Measurements from ENCODE around the gene P2RY12.

P2RY12 gene

DNA sequence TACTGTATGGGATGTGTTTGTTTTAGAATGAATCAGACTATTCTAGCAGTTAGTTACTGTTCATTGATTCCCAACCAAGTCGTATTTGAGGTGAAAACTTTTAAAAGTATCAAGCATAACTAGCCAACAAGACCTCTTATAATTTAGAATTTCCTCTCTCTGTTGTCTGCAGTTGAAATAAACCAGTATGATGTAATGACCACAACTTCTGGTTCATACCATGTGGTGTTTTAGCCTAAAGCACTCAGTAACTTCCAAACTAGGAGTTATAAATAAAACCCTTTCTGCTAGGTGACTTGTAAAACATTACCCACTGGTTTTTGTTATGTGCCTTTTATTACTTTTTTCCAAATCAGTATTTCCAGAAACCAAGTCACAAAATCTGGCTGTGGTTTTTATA is 19.8 kb upstream of the P2RY12 start:
- TF ChIP-seq, protein P1, sequence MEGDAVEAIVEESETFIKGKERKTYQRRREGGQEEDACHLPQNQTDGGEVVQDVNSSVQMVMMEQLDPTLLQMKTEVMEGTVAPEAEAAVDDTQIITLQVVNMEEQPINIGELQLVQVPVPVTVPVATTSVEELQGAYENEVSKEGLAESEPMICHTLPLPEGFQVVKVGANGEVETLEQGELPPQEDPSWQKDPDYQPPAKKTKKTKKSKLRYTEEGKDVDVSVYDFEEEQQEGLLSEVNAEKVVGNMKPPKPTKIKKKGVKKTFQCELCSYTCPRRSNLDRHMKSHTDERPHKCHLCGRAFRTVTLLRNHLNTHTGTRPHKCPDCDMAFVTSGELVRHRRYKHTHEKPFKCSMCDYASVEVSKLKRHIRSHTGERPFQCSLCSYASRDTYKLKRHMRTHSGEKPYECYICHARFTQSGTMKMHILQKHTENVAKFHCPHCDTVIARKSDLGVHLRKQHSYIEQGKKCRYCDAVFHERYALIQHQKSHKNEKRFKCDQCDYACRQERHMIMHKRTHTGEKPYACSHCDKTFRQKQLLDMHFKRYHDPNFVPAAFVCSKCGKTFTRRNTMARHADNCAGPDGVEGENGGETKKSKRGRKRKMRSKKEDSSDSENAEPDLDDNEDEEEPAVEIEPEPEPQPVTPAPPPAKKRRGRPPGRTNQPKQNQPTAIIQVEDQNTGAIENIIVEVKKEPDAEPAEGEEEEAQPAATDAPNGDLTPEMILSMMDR (IDR thresholded peaks at IDR 0.05; ENCODE audit: low read depth, low read length), result no peak
- no peak for DNase-seq (ENCODE audit: extremely low read depth, low read depth)

DNA sequence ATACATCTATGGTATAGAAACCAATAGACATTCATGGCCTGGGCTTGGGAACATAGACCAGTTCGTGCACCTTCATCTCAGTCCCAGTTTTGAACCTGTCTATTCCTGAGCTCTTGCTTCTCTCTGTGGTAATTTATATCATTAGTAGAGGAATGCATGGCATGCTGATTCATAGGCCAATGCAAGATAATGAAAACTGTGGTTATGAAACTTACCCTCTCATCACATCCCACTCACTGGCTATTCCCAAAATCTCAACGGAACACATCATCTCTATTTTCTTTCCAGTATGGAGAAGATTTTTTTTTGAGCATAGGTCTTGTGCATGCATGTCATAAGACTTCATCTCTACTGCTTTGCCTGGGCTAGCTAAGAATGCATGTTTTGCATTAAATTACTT is 18.7 kb upstream of the P2RY12 start:
- DNase-seq (ENCODE audit: extremely low read depth, low read depth), result peak; percentile 20
- TF ChIP-seq, protein P1 (IDR thresholded peaks at IDR 0.05; ENCODE audit: low read depth, low read length), result no peak

DNA sequence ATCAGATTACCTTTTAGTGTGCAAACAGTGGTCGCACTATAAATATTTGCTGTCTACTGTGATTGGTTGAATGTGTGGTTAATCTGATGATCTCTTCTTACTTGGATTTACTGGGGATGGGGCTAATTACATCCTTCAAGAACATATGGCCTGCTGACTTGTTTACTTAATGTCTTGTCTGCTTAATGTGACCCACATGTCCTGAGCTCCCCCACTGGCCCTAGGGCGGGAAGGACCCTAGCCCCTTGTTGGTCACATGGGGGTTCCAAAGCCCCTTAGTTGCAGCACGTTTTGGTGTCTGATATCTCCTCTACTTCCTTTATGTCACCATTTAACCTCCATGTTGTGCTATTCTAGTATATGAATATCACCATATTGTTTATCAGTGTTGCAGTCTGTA is 17.8 kb upstream of the P2RY12 start:
- no peak for DNase-seq (ENCODE audit: extremely low read depth, low read depth)
- TF ChIP-seq, protein P1 (IDR thresholded peaks at IDR 0.05; ENCODE audit: low read depth, low read length), result no peak

DNA sequence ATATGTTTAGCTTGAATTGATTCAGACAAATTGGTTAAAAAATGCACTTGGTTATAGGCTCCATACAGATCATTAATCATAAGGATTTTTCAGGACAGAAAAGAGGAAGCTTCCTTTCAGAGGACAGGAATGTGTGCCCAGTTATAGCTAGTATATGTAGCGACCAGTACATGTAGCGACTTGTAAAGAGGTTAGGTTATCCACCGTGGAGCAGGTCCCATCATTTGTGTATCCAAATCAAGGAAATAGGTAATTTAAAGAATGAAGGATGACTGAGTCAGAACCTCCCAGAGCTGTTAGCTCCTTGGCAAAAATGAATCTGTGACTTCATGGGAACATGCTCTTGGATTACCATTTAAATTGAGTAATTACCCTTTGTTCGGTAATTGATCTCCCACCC is 15.8 kb upstream of the P2RY12 start:
- DNase-seq (ENCODE audit: extremely low read depth, low read depth), result no peak
- TF ChIP-seq, protein P1 (IDR thresholded peaks at IDR 0.05; ENCODE audit: low read depth, low read length), result no peak

DNA sequence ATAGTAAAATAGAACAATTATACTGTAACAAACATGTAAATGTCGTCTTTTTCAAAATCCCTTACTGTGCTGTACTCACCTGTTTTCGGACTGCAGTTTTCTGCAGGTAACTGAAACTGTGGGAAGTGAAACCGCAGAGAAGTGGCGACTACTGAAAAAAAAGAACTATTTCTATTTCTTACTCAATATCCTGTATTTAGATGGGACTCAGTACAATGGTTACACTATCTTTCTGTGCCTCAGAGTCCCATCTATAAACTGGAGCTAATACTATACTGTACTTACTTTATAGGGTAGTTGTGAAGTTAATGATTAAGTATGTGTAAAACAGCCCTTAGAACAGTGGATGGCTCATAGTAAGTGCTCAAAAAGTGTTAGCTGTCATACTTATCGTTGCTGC is 14.3 kb upstream of the P2RY12 start:
- TF ChIP-seq, protein P1 (IDR thresholded peaks at IDR 0.05; ENCODE audit: low read depth, low read length), result no peak

DNA sequence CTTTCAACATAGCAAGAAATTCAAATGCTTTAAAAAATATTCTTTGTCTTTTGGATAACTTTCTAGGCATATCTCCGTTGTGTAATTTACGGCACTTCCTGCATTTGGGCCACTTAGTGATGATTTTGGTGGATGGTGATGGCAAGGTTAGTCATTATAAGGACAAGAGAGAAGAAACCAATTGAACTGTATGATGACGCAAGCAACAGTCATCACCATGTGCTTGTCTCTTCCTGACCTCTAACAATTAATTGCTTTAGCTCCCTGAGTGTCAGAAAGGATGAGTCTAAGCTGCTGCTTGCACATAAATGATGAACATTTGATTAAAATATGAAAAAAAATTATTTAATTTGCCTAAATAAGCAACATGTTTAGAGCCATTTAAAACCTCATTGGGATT is 11.3 kb upstream of the P2RY12 start:
- TF ChIP-seq, protein P1 (IDR thresholded peaks at IDR 0.05; ENCODE audit: low read depth, low read length), result no peak
- no peak for DNase-seq (ENCODE audit: extremely low read depth, low read depth)

More for the DNA sequence above, 14.3 kb upstream of the P2RY12 start:
- no peak for DNase-seq (ENCODE audit: extremely low read depth, low read depth)

DNA sequence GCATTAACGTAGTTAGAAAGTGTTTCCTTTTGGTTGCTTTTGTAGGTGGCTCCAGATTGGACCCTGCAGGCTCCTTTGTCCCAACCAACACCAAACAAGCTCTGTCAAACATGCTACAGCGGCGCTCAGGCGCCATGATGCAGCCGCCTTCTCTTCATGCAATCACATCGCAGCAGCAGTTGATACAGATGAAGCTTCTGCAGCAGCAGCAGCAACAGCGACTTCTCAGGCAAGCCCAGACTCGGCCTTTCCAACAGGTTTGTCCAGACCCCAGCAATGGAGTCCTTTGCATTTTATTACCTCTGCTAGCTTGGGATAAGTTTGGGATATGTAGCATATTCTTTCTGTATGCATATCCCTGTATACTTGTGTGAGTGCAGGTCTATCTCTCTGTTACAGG is 10.1 kb upstream of the P2RY12 start:
- TF ChIP-seq, protein P1 (IDR thresholded peaks at IDR 0.05; ENCODE audit: low read depth, low read length), result no peak
- DNase-seq (ENCODE audit: extremely low read depth, low read depth), result no peak
